ENCODE results near the gene ICAM5.

GRCh38 chr19:10266706-10267105 lies 23.0 kb upstream of the ICAM5 start:
- no peak for TF ChIP-seq CTCF (IDR thresholded peaks at IDR 0.05; ENCODE audit: insufficient read depth, low read length, poor library complexity, severe bottlenecking)
- no peak for TF ChIP-seq EZH2phosphoT487 (conservative IDR thresholded peaks at IDR 0.05; ENCODE audit: low read length)

Measured in SU-DHL-6 (cell line).